ENCODE data around the gene CDC42SE2.
A peak's percentile ranks its signal among the peaks of the same experiment; 100 is the strongest.

Gene CDC42SE2
- total RNA-seq, result 420 to 557 reads per million in 2 donors

GRCh38 chr5:131263648-131264450 lies at the start of gene CDC42SE2:
TSS of gene CDC42SE2 (plus strand) at chr5:131264053. CDS start at chr5:131359494, 95,441 bp downstream.
- DNase-seq, result peak; percentile 73 to 95 (median 81)

GRCh38 chr5:131214609-131215227 lies 49.1 kb upstream of the CDC42SE2 start:
- DNase-seq, result no peak

GRCh38 chr5:131217791-131218190 lies 46.1 kb upstream of the CDC42SE2 start:
- no peak for DNase-seq

GRCh38 chr5:131218392-131218791 lies 45.5 kb upstream of the CDC42SE2 start:
- peak in 1 of 5 experiments; percentile 41 for DNase-seq

GRCh38 chr5:131220566-131220965 lies 43.3 kb upstream of the CDC42SE2 start:
- no peak for DNase-seq

GRCh38 chr5:131221008-131221703 lies 42.7 kb upstream of the CDC42SE2 start:
- DNase-seq, result no peak

GRCh38 chr5:131221888-131222287 lies 42.0 kb upstream of the CDC42SE2 start:
- no peak for DNase-seq

GRCh38 chr5:131222731-131223130 lies 41.1 kb upstream of the CDC42SE2 start:
- no peak for DNase-seq

- no peak for DNase-seq
Observed at GRCh38 chr5:131223751-131224386, 40.0 kb upstream of the CDC42SE2 start.

- peak in 2 of 5 experiments; percentile 24 to 58 for DNase-seq
Observed at GRCh38 chr5:131224387-131225201, 39.3 kb upstream of the CDC42SE2 start.

- DNase-seq, result no peak
Observed at GRCh38 chr5:131225282-131225974, 38.4 kb upstream of the CDC42SE2 start.

- no peak for DNase-seq
Observed at GRCh38 chr5:131226899-131227298, 37.0 kb upstream of the CDC42SE2 start.

GRCh38 chr5:131228646-131229045 lies 35.2 kb upstream of the CDC42SE2 start:
- DNase-seq, result no peak

- DNase-seq, result no peak
Observed at GRCh38 chr5:131229623-131230022, 34.2 kb upstream of the CDC42SE2 start.

GRCh38 chr5:131230406-131230805 lies 33.4 kb upstream of the CDC42SE2 start:
- no peak for DNase-seq

GRCh38 chr5:131239686-131240085 lies 24.2 kb upstream of the CDC42SE2 start:
- no peak for DNase-seq

- DNase-seq, result no peak
Observed at GRCh38 chr5:131242728-131243255, 21.1 kb upstream of the CDC42SE2 start.

GRCh38 chr5:131245312-131245711 lies 18.5 kb upstream of the CDC42SE2 start:
- no peak for DNase-seq

GRCh38 chr5:131245948-131246347 lies 17.9 kb upstream of the CDC42SE2 start:
- DNase-seq, result no peak

GRCh38 chr5:131246504-131246903 lies 17.3 kb upstream of the CDC42SE2 start:
- DNase-seq, result no peak
